ENCODE results near the gene TMIGD1. TPM values are rescaled to one million over a fixed set of nuclear protein-coding genes. Genes with fewer than 3 reads are reported as not detected.
A peak's percentile ranks its signal among the peaks of the same experiment; 100 is the strongest.

TMIGD1 gene
- total and polyA plus RNA-seq, 10 of the 15 experiments (the other 5 are each of a cell fraction or from before 2014, with no cell fraction given) = not detected

- TF ChIP-seq CREB1 (IDR thresholded peaks at IDR 0.05; ENCODE audit: low read depth) (peak; percentile 43; the same call in 1 of the 2 replicates), MLLT1 (IDR thresholded peaks at IDR 0.05) (peak; percentile 83), HDAC2 (IDR thresholded peaks at IDR 0.05) (no peak), ZNF274 (IDR thresholded peaks at IDR 0.05; ENCODE audit: insufficient read depth, insufficient read length) (no peak), PBX3 (IDR thresholded peaks at IDR 0.05; ENCODE audit: insufficient replicate concordance, low read depth, low read length) (peak; percentile 62), RELA (IDR thresholded peaks at IDR 0.05; ENCODE audit: borderline replicate concordance, partially characterized antibody) (no peak), NR2F1 (conservative IDR thresholded peaks at IDR 0.05) (peak; percentile 95), SUZ12 (IDR thresholded peaks at IDR 0.05; ENCODE audit: unreplicated experiment) (no peak), ATF7 (IDR thresholded peaks at IDR 0.05; ENCODE audit: low read depth) (peak; percentile 89), TARDBP (IDR thresholded peaks at IDR 0.05; ENCODE audit: borderline replicate concordance) (no peak), RCOR1 (conservative IDR thresholded peaks at IDR 0.05; ENCODE audit: low read depth, low read length) (no peak), USF1 (IDR thresholded peaks at IDR 0.05; ENCODE audit: borderline replicate concordance, extremely low read length, insufficient read depth, low read depth, low read length) (no peak), MAX (IDR thresholded peaks at IDR 0.05; ENCODE audit: low read depth, low read length) (no peak), IRF5 (IDR thresholded peaks at IDR 0.05; ENCODE audit: borderline replicate concordance) (no peak), IRF4 (IDR thresholded peaks at IDR 0.05; ENCODE audit: low read depth, low read length) (no peak), TAF1 (IDR thresholded peaks at IDR 0.05; ENCODE audit: borderline replicate concordance, low read depth, low read length) (no peak), ZNF384 (IDR thresholded peaks at IDR 0.05; ENCODE audit: borderline replicate concordance, low read depth, low read length) (peak; percentile 88), NBN (IDR thresholded peaks at IDR 0.05) (peak; percentile 95), WRNIP1 (IDR thresholded peaks at IDR 0.05; ENCODE audit: borderline replicate concordance, low read depth, low read length) (no peak), ZNF622 (IDR thresholded peaks at IDR 0.05) (no peak), TCF3 (IDR thresholded peaks at IDR 0.05; ENCODE audit: borderline replicate concordance, insufficient read depth, low read depth, low read length) (no peak), MEF2A (IDR thresholded peaks at IDR 0.05; ENCODE audit: insufficient read depth, low read depth, low read length) (peak; percentile 67; the same call in 1 of the 2 replicates), BCL11A (IDR thresholded peaks at IDR 0.05; ENCODE audit: low read depth, low read length) (peak; percentile 75), CTCF (IDR thresholded peaks at IDR 0.05 in 2 of 3, conservative IDR thresholded peaks at IDR 0.05 in 1 of 3; ENCODE audit: control insufficient read depth in 2 of 3, extremely low read depth in 1 of 3, insufficient read depth in 1 of 3, low read depth in 3 of 3, low read length in 3 of 3) (no peak), MEF2B (IDR thresholded peaks at IDR 0.05; ENCODE audit: partially characterized antibody, poor library complexity, severe bottlenecking) (peak; percentile 79)
Observed at GRCh38 chr17:30363715-30364202, 29.9 kb upstream of the TMIGD1 start (continued).

All from GM12878 (cell line).